ENCODE measurements around the gene SPATA31E1.

DNA sequence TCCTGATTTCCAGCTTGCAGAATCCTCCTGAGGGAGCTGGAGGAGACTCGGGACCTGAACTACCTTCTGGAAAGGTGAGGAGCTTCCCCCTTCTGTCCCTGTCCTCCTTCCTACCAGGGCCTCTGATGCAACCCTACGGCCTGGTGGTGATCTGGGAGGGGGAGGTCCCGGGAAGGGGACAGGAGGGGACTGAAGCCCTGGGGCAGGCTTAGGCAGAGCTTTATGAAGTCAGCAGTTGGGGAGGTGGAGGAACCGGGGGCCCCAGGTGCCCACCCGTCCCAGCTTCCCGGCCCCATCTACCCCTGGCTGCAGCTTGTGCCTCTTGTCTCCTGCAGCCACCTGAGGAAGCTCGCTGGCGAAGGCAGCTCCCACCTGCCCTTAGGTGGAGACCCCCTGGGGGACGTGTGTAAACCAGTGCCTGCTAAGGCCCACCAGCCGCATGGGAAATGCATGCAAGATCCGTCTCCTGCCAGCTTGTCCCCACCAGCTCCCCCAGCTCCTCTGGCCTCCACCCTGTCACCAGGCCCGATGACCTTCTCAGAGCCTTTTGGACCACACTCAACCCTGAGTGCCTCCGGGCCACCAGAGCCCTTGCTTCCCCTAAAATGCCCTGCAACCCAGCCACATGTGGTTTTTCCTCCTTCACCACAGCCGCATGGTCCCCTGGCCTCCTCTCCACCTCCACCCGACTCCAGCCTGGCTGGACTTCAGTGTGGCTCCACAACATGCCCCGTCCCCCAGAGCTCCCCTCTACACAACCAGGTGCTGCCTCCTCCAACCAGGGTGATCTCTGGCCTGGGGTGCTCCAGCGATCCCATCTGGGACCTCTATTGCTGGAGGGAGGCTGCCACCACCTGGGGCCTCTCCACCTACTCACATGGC lies 2.1 kb downstream of the SPATA31E1 start:
- TF ChIP-seq, protein P1, sequence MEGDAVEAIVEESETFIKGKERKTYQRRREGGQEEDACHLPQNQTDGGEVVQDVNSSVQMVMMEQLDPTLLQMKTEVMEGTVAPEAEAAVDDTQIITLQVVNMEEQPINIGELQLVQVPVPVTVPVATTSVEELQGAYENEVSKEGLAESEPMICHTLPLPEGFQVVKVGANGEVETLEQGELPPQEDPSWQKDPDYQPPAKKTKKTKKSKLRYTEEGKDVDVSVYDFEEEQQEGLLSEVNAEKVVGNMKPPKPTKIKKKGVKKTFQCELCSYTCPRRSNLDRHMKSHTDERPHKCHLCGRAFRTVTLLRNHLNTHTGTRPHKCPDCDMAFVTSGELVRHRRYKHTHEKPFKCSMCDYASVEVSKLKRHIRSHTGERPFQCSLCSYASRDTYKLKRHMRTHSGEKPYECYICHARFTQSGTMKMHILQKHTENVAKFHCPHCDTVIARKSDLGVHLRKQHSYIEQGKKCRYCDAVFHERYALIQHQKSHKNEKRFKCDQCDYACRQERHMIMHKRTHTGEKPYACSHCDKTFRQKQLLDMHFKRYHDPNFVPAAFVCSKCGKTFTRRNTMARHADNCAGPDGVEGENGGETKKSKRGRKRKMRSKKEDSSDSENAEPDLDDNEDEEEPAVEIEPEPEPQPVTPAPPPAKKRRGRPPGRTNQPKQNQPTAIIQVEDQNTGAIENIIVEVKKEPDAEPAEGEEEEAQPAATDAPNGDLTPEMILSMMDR (IDR thresholded peaks at IDR 0.05), result no peak
- TF ChIP-seq POLR2A (IDR thresholded peaks at IDR 0.05), result no peak

Measured in testis (tissue), 2 donors.